H9 (cell line): Measurements from ENCODE around the gene SDK1. TPM values are rescaled to one million over a fixed set of nuclear protein-coding genes. Genes with fewer than 3 reads are reported as not detected.

Source experiments
- DNase-seq: peaks from one replicate; pipeline ENCODE4 v3.0.0-alpha.2; 2017
- H2AFZ ChIP-seq: one replicate; pipeline ENCODE4 v1.6.1; 2013; ENCODE audit warnings: mild to moderate bottlenecking, low read length, control low read depth, moderate library complexity
- H2AK5ac ChIP-seq: 2 replicates; pipeline ENCODE4 v1.6.1; 2013; ENCODE audit warnings: low read length, control low read depth, mixed read lengths; ENCODE audit not compliant: insufficient read length
- H2BK120ac ChIP-seq: one replicate; pipeline ENCODE4 v1.6.1; 2013; ENCODE audit warnings: low read depth, mild to moderate bottlenecking, low read length, control low read depth, inconsistent platforms; ENCODE audit not compliant: poor library complexity, severe bottlenecking
- H2BK12ac ChIP-seq: 2 replicates; pipeline ENCODE4 v1.6.1; 2013; ENCODE audit warnings: low read length, control low read depth, mixed read lengths, low read depth; ENCODE audit not compliant: insufficient read length
- H2BK15ac ChIP-seq: 2 replicates; pipeline ENCODE4 v1.6.1; 2013; ENCODE audit warnings: low read depth, low read length, control low read depth
- H2BK20ac ChIP-seq: one replicate; pipeline ENCODE4 v1.6.1; 2013; ENCODE audit warnings: low read depth, mild to moderate bottlenecking, low read length, control low read depth, inconsistent platforms; ENCODE audit not compliant: poor library complexity, severe bottlenecking
- H2BK5ac ChIP-seq: 2 replicates; pipeline ENCODE4 v1.6.1; 2013; ENCODE audit warnings: low read length, control low read depth, mixed read lengths; ENCODE audit not compliant: insufficient read length
- H3K14ac ChIP-seq: 2 replicates; pipeline ENCODE4 v1.6.1; 2013; ENCODE audit warnings: low read length, control low read depth; ENCODE audit not compliant: insufficient read depth
- H3K18ac ChIP-seq: 2 replicates; pipeline ENCODE4 v1.6.1; 2013; ENCODE audit warnings: low read depth, mild to moderate bottlenecking, mixed read lengths, low read length, control low read depth; ENCODE audit not compliant: insufficient read length
- H3K23ac ChIP-seq: 2 replicates; pipeline ENCODE4 v1.6.1; 2013; ENCODE audit warnings: low read length, control low read depth, mixed read lengths, low read depth; ENCODE audit not compliant: insufficient read length
- H3K23me2 ChIP-seq: 2 replicates; pipeline ENCODE4 v1.6.1; 2013; ENCODE audit warnings: low read depth, mild to moderate bottlenecking, mixed read lengths, low read length, control low read depth; ENCODE audit not compliant: insufficient read length, poor library complexity, severe bottlenecking
- H3K27ac ChIP-seq: 2 replicates; pipeline ENCODE4 v1.5.1; 2013; ENCODE audit warnings: low read length, control low read depth, mixed read lengths, low read depth; ENCODE audit not compliant: insufficient read length
- H3K27me3 ChIP-seq: 2 replicates; pipeline ENCODE4 v1.6.1; 2013; ENCODE audit warnings: low read length, control low read depth, inconsistent platforms; ENCODE audit not compliant: insufficient read depth
- H3K4ac ChIP-seq: 2 replicates; pipeline ENCODE4 v1.6.1; 2013; ENCODE audit warnings: low read depth, mild to moderate bottlenecking, control low read depth, inconsistent platforms, low read length, moderate library complexity
- H3K4me1 ChIP-seq: 2 replicates; pipeline ENCODE4 v1.6.1; 2013; ENCODE audit warnings: low read length, control low read depth, inconsistent platforms; ENCODE audit not compliant: insufficient read depth
- H3K4me2 ChIP-seq: 2 replicates; pipeline ENCODE4 v1.6.1; 2013; ENCODE audit warnings: low read length, control low read depth, mixed read lengths; ENCODE audit not compliant: insufficient read length, insufficient read depth
- H3K56ac ChIP-seq: 2 replicates; pipeline ENCODE4 v1.6.1; 2013; ENCODE audit warnings: low read depth, mild to moderate bottlenecking, mixed read lengths, low read length, control low read depth; ENCODE audit not compliant: insufficient read length
- H3K79me1 ChIP-seq: 2 replicates; pipeline ENCODE4 v1.6.1; 2013; ENCODE audit warnings: low read depth, mild to moderate bottlenecking, moderate library complexity, low read length, control low read depth, inconsistent platforms; ENCODE audit not compliant: insufficient read depth, poor library complexity, severe bottlenecking
- H3K79me2 ChIP-seq: 2 replicates; pipeline ENCODE4 v1.6.1; 2013; ENCODE audit warnings: low read length, control low read depth, inconsistent platforms; ENCODE audit not compliant: insufficient read depth
- H3K9ac ChIP-seq: 2 replicates; pipeline ENCODE4 v1.6.1; 2013; ENCODE audit warnings: low read length, control low read depth, mixed read lengths; ENCODE audit not compliant: insufficient read length; ENCODE audit errors: extremely low read depth
- H3K9me3 ChIP-seq: one replicate; pipeline ENCODE4 v1.6.1; 2013; ENCODE audit warnings: low read depth, low read length, inconsistent platforms; ENCODE audit not compliant: control insufficient read depth
- H3T11ph ChIP-seq: one replicate; pipeline ENCODE4 v1.6.1; 2013; ENCODE audit warnings: mild to moderate bottlenecking, low read length, control low read depth, inconsistent platforms
- H4K20me1 ChIP-seq: one replicate; pipeline ENCODE4 v1.6.1; 2013; ENCODE audit not compliant: control insufficient read depth, insufficient read length, insufficient read depth
- H4K5ac ChIP-seq: 2 replicates; pipeline ENCODE4 v1.6.1; 2013; ENCODE audit warnings: low read depth, mild to moderate bottlenecking, mixed read lengths, low read length, control low read depth; ENCODE audit not compliant: insufficient read length
- H4K8ac ChIP-seq: replicated peaks from 2 replicates; pipeline ENCODE4 v1.6.1; 2013; ENCODE audit warnings: low read length, control low read depth, mixed read lengths, low read depth; ENCODE audit not compliant: insufficient read length
- H4K91ac ChIP-seq: 2 replicates; pipeline ENCODE4 v1.6.1; 2013; ENCODE audit warnings: low read depth, mild to moderate bottlenecking, moderate library complexity, mixed read lengths, low read length, control low read depth; ENCODE audit not compliant: insufficient read length
- H3K27ac Mint-ChIP-seq, 3 experiments: 2 replicates in 2 of 3; 3 replicates in 1 of 3; pipeline ENCODE4 v1.8.0; 2020 to 2021; ENCODE audit warnings: mixed read lengths in 3 of 3, mild to moderate bottlenecking in 1 of 3, moderate library complexity in 1 of 3
- H3K27me3 Mint-ChIP-seq: 2 replicates; pipeline ENCODE4 v1.8.0; 2021; ENCODE audit warnings: low read depth, mild to moderate bottlenecking, moderate library complexity, mixed read lengths
- H3K36me3 Mint-ChIP-seq, 3 experiments: 2 replicates in 2 of 3; 3 replicates in 1 of 3; pipeline ENCODE4 v1.8.0; 2020 to 2021; ENCODE audit warnings: low read depth in 3 of 3, mixed read lengths in 3 of 3; ENCODE audit not compliant: insufficient read depth in 1 of 3
- H3K4me1 Mint-ChIP-seq, 2 experiments: 2 replicates each; pipeline ENCODE4 v1.8.0; 2020; ENCODE audit warnings: mixed read lengths in 2 of 2
- H3K4me3 Mint-ChIP-seq, 2 experiments: 2 replicates in 1 of 2; 3 replicates in 1 of 2; pipeline ENCODE4 v1.8.0; 2020 to 2021; ENCODE audit warnings: mild to moderate bottlenecking in 2 of 2, mixed read lengths in 2 of 2, moderate library complexity in 1 of 2
- H3K9me3 Mint-ChIP-seq, 2 experiments: 2 replicates in 1 of 2; 3 replicates in 1 of 2; pipeline ENCODE4 v1.8.0; 2020; ENCODE audit warnings: mild to moderate bottlenecking in 2 of 2, mixed read lengths in 2 of 2, moderate library complexity in 1 of 2
- CTCF ChIP-seq: fragments of 200-600 bp; sonication (generic); conservative IDR thresholded peaks from 3 replicates; pipeline ENCODE4 v1.8.0; 2021; ENCODE audit warnings: antibody characterized with exemption, mild to moderate bottlenecking
- WGBS: extraction: QIAGEN DNeasy Blood & Tissue Kit; methylation state at CpG from one replicate; pipeline ENCODE4 v1.1.7; 2013; ENCODE audit warnings: missing lambda C conversion rate, low lambda C conversion rate, mixed read lengths; ENCODE audit not compliant: insufficient read length; ENCODE audit errors: extremely low coverage; 5-methylcytosine and 5-hydroxymethylcytosine counted together
- total RNA-seq: library from RNA; stranded (reverse); gene quantifications from 2 replicates; pipeline ENCODE4 v1.2.1, GENCODE V29; 2021

SDK1 gene
- total RNA-seq, 1 experiment from 2014 or later, result 8.7 TPM

- Mint-ChIP-seq H3K27ac (no peak overlapping the region), H3K36me3 (peaks cover 2 to 11% (median 7%) of the 10 kb centered on the region in 3 experiments; a peak in 5 of 7 replicates), H3K4me1 (peaks cover 7 to 14% of the 10 kb centered on the region in 2 experiments), H3K27me3 (no peaks in the 10 kb centered on the region), H3K4me3 (no peak overlapping the region), H3K9me3 (no peaks in the 10 kb centered on the region; a peak in 1 of 5 replicates)
- no peak overlapping the region for H4K5ac ChIP-seq
- no peak overlapping the region for H3K9ac ChIP-seq
- no peaks in the 10 kb centered on the region for H3K4me1 ChIP-seq
- no peak overlapping the region for H2BK12ac ChIP-seq
- no peak overlapping the region for H4K8ac ChIP-seq
- no peaks in the 10 kb centered on the region for H3K79me1 ChIP-seq
- no peak overlapping the region for H3K56ac ChIP-seq
- no peak overlapping the region for H3K18ac ChIP-seq
- no peak overlapping the region for H3T11ph ChIP-seq
- DNase-seq, result no peak
- no peak overlapping the region for H2BK5ac ChIP-seq
- no peak overlapping the region for H3K27ac ChIP-seq
- no peak overlapping the region for H2BK20ac ChIP-seq
- no peak overlapping the region for H3K4ac ChIP-seq
- TF ChIP-seq CTCF, result no peak
- H4K91ac ChIP-seq, result no peak overlapping the region
- H2BK120ac ChIP-seq, result no peak overlapping the region
- H4K20me1 ChIP-seq, result no peaks in the 10 kb centered on the region
- no peaks in the 10 kb centered on the region for H3K79me2 ChIP-seq
- no peaks in the 10 kb centered on the region for H3K9me3 ChIP-seq
- no CpG with 5 or more reads among the region's 2 CpGs for WGBS
- H3K23me2 ChIP-seq, result no peaks in the 10 kb centered on the region
- no peak overlapping the region for H2BK15ac ChIP-seq
- no peak overlapping the region for H3K4me2 ChIP-seq
- H2AK5ac ChIP-seq, result no peak overlapping the region
- no peak overlapping the region for H3K14ac ChIP-seq
- no peak overlapping the region for H2AFZ ChIP-seq
- no peak overlapping the region for H3K23ac ChIP-seq
- no peaks in the 10 kb centered on the region for H3K27me3 ChIP-seq
These were observed 26.0 kb downstream of the SDK1 start for GRCh38 chr7:3327099-3327498.
